Diencephalon (tissue), 1 donor: ENCODE data around the gene TMC8. TPM values are rescaled to one million over a fixed set of nuclear protein-coding genes. Genes with fewer than 3 reads are reported as not detected.

ENCODE experiments used
- total RNA-seq: library from RNA; depleted of rRNA; stranded (reverse); fragments of >200 nt; gene quantifications from one replicate; pipeline ENCODE4 v1.2.3, GENCODE V29; 2014

The TMC8 gene
- total RNA-seq, result 0.92 TPM

GRCh38 chr17:78130437-78131101, at the start of gene TMC8:
TSS of gene TMC8 (plus strand) at chr17:78130771. CDS start at chr17:78131589, 818 bp downstream.

GRCh38 chr17:78128551-78129350, 1.8 kb upstream of the TMC8 start, which contains the start of gene TMC6:
TSS of gene TMC6 (minus strand) at chr17:78128755. CDS start at chr17:78126832, 1,923 bp downstream.

GRCh38 chr17:78168242-78168902, 37.8 kb downstream of the TMC8 start, which contains the start of gene SYNGR2:
TSS of gene SYNGR2 (plus strand) at chr17:78168581. CDS start at chr17:78168617, 36 bp downstream.

GRCh38 chr17:78186692-78187595, 56.4 kb downstream of the TMC8 start, which contains the start of the genes AFMID and TK1:
TSS of gene AFMID (plus strand) at chr17:78187362. CDS start at chr17:78187371, 9 bp downstream.
TSS of gene TK1 (minus strand) at chr17:78187052. CDS start at chr17:78186994, 58 bp downstream.

Other genes starting within 250 kb of the TMC8 start
- 39.2 TPM for gene TNRC6C, start 172.1 kb upstream of the TMC8 start, total RNA-seq
- 5.1 TPM for gene TMC6, start 2.0 kb upstream of the TMC8 start, total RNA-seq
- not detected for gene C17orf99, start 15.6 kb downstream of the TMC8 start, total RNA-seq
- 10.6 TPM for gene SYNGR2, start 37.8 kb downstream of the TMC8 start, total RNA-seq
- 5.5 TPM for gene TK1, start 56.3 kb downstream of the TMC8 start, total RNA-seq
- gene AFMID, start 56.6 kb downstream of the TMC8 start, total RNA-seq, result 34.4 TPM
- gene BIRC5, start 83.5 kb downstream of the TMC8 start, total RNA-seq, result 11.5 TPM
- gene TMEM235, start 100.9 kb downstream of the TMC8 start, total RNA-seq, result not detected
- 4.8 TPM for gene SOCS3, start 229.3 kb downstream of the TMC8 start, total RNA-seq
- gene PGS1, start 247.9 kb downstream of the TMC8 start, total RNA-seq, result 28.1 TPM